ENCODE results near the gene KRT23.

Gene KRT23

DNA sequence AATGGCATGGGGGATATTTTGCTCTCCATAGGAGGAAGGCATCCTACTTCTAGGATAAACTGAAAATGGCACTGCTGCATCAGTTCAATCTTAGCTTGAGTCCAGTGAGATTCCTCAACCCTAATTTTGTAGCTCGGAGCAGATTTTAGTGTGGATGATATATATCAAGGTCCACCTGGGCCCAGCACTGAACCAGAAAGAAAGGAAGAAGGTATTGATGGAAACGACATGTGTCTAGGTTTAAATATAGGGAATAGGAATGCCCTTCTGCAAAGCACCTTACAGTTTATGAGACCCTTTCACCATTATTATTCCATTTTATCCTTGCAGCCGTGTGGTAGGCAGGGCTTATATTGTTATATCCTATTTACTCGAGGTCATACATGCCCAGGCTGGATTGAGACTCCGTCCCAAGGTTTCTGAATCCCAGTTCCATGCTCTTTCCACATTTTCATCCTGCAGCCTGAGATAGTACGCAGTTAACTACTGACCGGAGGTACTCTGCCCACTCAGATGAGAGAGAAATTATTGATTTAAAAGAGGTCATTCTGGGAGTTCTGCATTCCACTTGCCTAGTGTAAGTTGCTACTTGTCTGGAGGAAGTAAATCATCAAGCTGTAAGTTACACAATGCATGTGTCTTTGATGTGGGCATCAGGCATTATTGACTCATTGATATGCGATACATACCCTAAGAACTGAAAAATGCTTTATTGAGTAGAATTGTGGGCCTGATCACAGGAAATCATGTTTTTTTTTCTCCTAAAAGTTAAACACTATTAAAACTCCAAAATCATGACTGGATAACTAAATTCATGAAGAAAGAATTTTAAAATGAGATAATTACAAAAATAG is 19.2 kb upstream of the KRT23 start:
- peaks cover 31% of the 10 kb centered on the region for H3K27me3 Mint-ChIP-seq
- no peak for DNase-seq
- no peak overlapping the region for H3K27ac Mint-ChIP-seq
- no peak overlapping the region for H3K4me3 Mint-ChIP-seq
- H3K9me3 Mint-ChIP-seq, result no peaks in the 10 kb centered on the region
- no peak for ATAC-seq
- no peaks in the 10 kb centered on the region for H3K4me1 Mint-ChIP-seq

DNA sequence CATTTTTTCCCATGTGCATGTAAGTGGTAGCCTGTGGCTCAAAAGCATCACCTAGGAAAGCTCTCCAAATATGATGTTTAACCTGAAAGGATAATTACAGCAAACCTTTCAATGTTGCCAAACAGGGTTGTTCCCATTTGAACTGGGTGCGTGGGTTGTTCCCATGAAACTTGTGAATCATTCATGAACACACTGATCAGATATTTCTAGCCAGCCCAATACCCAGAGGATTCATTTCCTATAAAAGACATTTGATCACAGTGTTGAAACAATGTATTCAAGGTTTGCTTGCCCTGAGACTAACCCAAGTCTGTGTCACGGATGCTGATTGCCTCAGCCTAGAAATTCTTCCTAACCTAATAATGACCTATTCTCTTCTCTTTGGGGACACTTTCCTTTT is 16.4 kb upstream of the KRT23 start:
- ATAC-seq (no peak), DNase-seq (no peak)
- Mint-ChIP-seq H3K4me3 (no peak overlapping the region), H3K27ac (no peak overlapping the region), H3K4me1 (no peaks in the 10 kb centered on the region), H3K27me3 (peaks cover 54% of the 10 kb centered on the region), H3K9me3 (no peaks in the 10 kb centered on the region)

DNA sequence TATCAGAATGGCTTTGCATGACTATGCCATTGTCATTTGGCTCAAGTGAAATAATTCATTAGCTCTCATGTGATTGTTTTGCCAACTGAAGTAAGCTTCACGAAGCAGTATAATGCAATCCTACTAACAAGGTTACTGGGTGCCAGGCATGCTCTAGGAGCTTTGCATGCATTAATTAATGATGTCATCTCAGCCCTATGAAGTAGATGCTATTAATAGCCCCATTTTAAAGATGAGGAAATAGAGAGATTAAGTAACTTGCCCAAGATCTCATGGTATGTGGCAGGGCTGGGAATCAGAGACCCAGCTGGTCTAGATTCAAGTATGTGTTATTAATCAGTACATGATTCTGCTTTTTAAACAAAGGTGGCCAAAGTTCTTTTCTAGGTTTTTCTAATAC is 15.2 kb upstream of the KRT23 start:
- ATAC-seq, result no peak
- no peaks in the 10 kb centered on the region for H3K4me1 Mint-ChIP-seq

DNA sequence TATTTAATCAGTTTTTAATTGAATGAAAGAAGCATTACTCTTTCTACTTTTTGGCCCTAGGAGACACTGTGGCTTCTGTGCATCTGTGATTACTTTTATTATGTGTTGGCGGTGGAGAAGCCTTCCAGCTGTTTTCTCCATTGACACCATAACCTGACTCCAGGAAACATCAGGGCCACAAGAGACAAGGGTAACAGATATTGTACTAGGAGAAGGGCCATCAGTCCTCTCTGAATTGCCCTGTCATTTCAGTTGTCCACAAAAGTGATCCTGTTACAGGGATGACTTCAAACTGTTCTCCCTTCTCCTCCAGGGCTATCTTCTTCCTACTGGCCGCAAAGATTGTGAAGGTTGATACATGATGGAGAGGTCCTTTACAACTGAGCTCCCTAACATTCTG is 14.7 kb upstream of the KRT23 start:
- no peak for ATAC-seq
- H3K4me3 Mint-ChIP-seq, result no peak overlapping the region
- H3K27ac Mint-ChIP-seq, result no peak overlapping the region
- H3K9me3 Mint-ChIP-seq, result no peaks in the 10 kb centered on the region
- peaks cover 67% of the 10 kb centered on the region for H3K27me3 Mint-ChIP-seq
- no peaks in the 10 kb centered on the region for H3K4me1 Mint-ChIP-seq
- no peak for DNase-seq

More for the DNA sequence above, 15.2 kb upstream of the KRT23 start:
- Mint-ChIP-seq H3K27me3 (peaks cover 64% of the 10 kb centered on the region), H3K27ac (no peak overlapping the region), H3K9me3 (no peaks in the 10 kb centered on the region), H3K4me3 (no peak overlapping the region)
- DNase-seq, result no peak

DNA sequence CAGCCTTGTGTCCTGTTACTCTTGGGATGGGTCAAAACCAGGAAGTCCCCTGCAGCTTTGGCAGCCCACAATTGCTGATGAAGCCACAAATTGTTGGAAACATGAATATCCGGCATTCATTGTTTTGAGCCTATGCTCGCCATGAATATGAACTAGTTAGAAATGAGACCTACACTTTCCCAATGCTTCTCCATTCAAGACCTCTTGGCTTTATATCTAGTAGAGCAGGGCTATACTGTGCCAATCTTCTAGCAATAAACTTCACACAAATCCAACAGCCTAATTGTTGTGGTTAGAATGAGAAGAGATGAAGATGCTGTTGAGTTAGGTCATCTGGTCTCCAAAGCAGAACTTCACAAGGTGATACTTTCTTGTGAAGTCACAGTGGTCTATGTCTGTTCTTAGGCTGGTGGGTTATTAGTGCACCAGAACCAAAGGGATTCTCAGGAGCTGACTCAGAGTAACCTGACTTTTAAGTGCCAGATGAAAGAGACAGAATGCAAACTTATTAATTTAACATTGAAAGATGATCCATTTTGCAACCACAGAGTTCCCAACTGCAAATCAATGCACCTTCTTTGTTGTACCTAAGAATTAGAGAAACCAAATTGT is 13.7 kb upstream of the KRT23 start:
- no peak overlapping the region for H3K27ac Mint-ChIP-seq
- DNase-seq, result no peak
- no peaks in the 10 kb centered on the region for H3K9me3 Mint-ChIP-seq
- no peaks in the 10 kb centered on the region for H3K4me1 Mint-ChIP-seq
- H3K27me3 Mint-ChIP-seq, result peaks cover 77% of the 10 kb centered on the region
- no peak for ATAC-seq
- H3K4me3 Mint-ChIP-seq, result no peak overlapping the region

DNA sequence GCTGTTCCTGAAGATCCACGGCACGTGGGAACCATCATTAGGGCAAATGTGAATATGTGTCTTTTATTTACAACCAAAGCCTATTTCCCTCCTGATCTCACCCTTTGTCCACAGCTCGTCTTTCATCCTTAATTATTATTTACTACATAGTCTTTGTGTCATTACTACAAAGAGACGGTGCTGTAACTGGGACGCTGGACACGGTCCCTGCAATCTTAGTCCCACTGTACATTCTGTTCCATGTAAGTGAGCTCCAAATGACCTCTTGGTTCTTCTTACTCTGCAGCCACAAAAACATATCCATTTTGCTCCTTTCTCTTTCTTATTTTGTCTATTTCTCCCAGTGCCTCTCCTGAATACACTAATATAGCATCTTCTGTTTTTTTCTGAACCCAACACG is 12.7 kb upstream of the KRT23 start:
- DNase-seq (no peak), ATAC-seq (no peak)
- Mint-ChIP-seq H3K4me1 (no peaks in the 10 kb centered on the region), H3K9me3 (no peaks in the 10 kb centered on the region), H3K4me3 (no peak overlapping the region), H3K27ac (no peak overlapping the region), H3K27me3 (peaks cover 77% of the 10 kb centered on the region)

DNA sequence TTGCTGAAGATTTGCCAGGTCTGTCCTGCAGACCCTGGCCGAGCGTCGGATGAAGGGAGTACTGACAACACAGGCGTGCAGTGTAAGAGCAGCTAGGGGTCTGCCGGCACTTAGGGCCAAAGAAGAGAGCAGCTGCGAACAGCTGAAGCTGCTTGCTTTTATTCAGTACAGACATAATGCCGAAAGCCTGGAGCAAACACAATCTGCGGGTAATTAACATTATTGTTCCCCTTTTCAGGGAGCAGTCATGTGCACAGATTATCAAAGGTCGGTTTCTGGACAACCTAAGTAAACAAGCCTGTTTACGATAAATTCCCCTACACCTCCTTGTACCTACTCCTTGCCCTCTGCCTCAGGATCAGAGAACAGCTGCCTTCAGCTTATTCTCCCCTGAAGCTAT is 12.0 kb upstream of the KRT23 start:
- H3K4me1 Mint-ChIP-seq, result no peaks in the 10 kb centered on the region
- H3K9me3 Mint-ChIP-seq, result no peaks in the 10 kb centered on the region
- peaks cover 78% of the 10 kb centered on the region for H3K27me3 Mint-ChIP-seq
- no peak for DNase-seq
- H3K27ac Mint-ChIP-seq, result no peak overlapping the region
- no peak overlapping the region for H3K4me3 Mint-ChIP-seq
- ATAC-seq, result no peak

DNA sequence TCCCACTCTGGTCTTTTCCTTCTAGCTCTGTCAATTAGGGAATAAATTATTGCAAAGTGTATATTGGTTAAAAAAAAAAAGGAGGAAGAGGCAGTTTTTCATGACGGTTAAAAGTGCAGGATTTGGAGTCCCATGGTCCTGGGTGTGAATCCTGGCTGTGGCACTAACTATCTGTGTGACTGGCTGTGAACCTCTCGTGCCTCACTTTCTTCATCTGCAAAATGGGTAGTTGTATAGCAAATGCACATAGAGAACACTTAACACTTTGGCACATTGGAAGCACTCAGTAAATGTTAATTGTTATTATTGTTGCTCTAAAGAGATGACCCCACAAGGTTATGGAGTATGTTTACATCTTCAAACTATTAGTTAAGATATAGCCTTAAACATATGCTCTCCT is 10.5 kb upstream of the KRT23 start:
- peaks cover 67% of the 10 kb centered on the region for H3K27me3 Mint-ChIP-seq
- no peak for ATAC-seq

DNA sequence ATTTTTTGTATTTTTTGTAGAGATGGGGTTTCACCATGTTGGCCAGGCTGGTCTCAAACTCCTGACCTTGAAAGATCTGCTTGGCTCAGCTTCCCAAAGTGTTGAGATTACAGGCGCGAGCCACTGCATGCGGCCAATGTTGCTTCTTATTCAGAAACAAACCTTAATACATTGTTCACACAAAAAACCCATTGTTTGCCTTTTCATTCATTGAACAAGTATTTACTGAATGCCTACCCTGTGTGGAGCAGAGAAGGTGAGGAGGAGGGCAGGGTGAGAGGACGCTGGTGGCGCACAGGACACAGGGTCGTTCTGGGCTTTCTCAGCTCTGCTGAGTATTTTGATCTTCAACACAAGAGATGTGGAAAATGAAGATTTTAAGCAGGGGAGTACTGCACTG is 8.0 kb upstream of the KRT23 start:
- H3K9me3 Mint-ChIP-seq, result no peaks in the 10 kb centered on the region
- H3K27ac Mint-ChIP-seq, result peak overlapping the region in 1 of 2 donors; percentile 60
- ATAC-seq (no peak), DNase-seq (no peak)
- H3K4me1 Mint-ChIP-seq, result no peaks in the 10 kb centered on the region
- H3K4me3 Mint-ChIP-seq, result no peak overlapping the region
- peaks cover 56% of the 10 kb centered on the region for H3K27me3 Mint-ChIP-seq

More for the DNA sequence above, 10.5 kb upstream of the KRT23 start:
- Mint-ChIP-seq H3K27ac (no peak overlapping the region), H3K4me3 (no peak overlapping the region), H3K9me3 (no peaks in the 10 kb centered on the region), H3K4me1 (no peaks in the 10 kb centered on the region)
- DNase-seq, result no peak

DNA sequence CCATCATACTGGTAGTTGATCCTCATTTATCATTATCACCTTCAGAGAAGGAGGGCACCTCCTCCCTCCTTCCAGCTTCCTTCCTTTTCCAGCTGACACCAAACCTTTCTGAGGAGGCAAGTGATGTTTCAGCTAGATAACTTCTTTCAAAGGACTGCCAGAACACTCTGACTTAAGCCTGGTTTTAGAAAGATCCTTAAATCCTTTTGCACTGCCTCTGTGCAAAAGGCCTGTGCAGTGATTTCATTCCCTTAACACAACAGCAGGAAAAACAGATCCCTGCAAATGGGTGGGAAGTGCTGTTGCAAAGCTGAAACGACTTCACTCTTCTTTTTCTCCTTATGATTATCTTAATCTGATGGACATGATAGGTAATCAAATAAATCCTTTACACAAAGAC is 7.1 kb upstream of the KRT23 start:
- no peak overlapping the region for H3K27ac Mint-ChIP-seq
- no peak for ATAC-seq
- no peak for DNase-seq
- H3K4me3 Mint-ChIP-seq, result no peak overlapping the region
- H3K4me1 Mint-ChIP-seq, result no peaks in the 10 kb centered on the region
- H3K9me3 Mint-ChIP-seq, result no peaks in the 10 kb centered on the region
- peaks cover 47% of the 10 kb centered on the region for H3K27me3 Mint-ChIP-seq

DNA sequence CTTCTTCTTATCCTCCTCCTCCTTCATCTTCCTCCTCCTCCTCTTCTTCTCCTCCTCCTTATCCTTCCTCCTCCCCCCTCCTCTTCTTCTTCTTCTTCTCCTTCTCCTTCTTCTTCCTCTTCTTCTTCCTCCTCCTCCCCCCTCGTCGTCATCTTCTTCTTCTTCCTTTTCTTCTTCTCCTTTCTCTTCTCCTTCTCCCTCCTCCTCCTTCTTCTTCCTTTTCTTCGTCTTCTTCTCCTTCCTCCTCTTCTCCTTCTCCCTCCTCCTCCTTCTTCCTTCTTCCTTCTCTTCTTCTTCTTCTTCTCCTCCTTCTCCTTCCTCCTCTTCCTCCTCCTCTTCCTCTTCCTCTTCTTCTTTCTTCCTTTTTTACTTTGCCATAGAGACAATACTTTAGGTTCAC is 5.1 kb upstream of the KRT23 start:
- Mint-ChIP-seq H3K27ac (peak overlapping the region in 1 of 2 donors; percentile 2), H3K9me3 (no peaks in the 10 kb centered on the region), H3K4me1 (no peaks in the 10 kb centered on the region), H3K4me3 (no peak overlapping the region), H3K27me3 (peaks cover 31% of the 10 kb centered on the region)
- DNase-seq, result no peak
- ATAC-seq, result no peak

DNA sequence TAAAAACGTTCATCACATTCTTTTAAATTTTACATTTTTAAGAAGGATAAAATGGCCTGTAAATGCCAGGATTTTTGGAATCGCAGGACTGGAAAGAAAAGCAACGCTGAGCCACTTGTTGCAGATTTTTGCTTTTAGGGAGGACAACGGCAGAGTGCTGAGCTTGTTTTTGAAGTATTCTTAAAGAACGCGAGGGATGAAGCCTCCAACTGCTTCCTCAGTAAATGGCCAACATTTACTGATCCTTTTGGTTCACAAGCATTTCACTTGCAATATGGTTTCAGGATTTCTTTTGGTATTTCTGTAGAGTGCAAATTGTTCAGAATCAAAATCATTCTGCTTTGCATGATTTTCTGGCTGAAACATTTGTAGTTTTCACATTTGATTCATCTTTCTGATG is 2.8 kb upstream of the KRT23 start:
- H3K4me3 Mint-ChIP-seq, result no peak overlapping the region
- peaks cover 22% of the 10 kb centered on the region for H3K27me3 Mint-ChIP-seq
- ATAC-seq (no peak), DNase-seq (no peak)
- no peak overlapping the region for H3K27ac Mint-ChIP-seq
- no peaks in the 10 kb centered on the region for H3K9me3 Mint-ChIP-seq
- H3K4me1 Mint-ChIP-seq, result no peaks in the 10 kb centered on the region

DNA sequence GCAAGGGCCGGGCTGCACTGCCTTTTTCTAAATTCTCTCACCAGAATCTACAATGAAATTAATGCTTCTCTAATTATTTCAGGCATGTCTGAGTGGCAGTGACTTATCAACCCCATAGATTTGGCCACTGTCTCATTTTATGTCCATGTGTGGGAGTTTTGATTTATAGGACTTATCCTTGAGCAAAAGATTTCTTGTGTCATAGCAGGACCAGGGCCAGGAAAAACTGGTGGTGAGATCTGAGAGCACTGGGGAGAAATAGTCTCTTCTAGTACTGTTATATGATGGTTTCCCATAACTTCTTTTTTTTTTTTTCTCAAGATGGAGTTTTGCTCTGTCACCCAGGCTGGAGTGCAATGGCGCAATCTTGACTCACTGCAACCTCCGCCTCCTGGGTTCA is 1.5 kb upstream of the KRT23 start:
- H3K4me3 Mint-ChIP-seq, result no peak overlapping the region
- peaks cover 13% of the 10 kb centered on the region for H3K27me3 Mint-ChIP-seq
- H3K27ac Mint-ChIP-seq, result no peak overlapping the region
- no peak for ATAC-seq
- no peaks in the 10 kb centered on the region for H3K9me3 Mint-ChIP-seq
- no peak for DNase-seq
- H3K4me1 Mint-ChIP-seq, result no peaks in the 10 kb centered on the region

DNA sequence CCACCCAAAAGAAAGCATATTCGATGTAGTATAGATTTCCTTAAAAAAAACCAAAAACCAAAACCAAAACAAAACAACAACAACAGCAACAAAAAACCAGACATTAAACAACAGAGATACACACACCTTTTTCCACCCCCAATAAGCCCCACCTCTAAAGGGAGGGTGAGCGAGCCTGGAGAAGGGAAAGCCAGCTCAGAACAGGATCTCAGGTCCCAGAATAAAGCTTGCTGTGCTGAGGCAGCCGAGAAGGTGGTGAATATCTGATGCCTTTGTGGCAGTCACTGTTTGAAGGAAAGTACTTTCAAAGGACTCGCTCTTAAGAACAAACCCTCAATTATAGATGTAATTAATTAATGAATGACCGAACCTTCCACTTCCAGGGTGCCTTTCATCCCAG is 470 bp downstream of the KRT23 start:
- H3K27ac Mint-ChIP-seq, result no peak overlapping the region
- no peaks in the 10 kb centered on the region for H3K4me1 Mint-ChIP-seq
- no peaks in the 10 kb centered on the region for H3K9me3 Mint-ChIP-seq

DNA sequence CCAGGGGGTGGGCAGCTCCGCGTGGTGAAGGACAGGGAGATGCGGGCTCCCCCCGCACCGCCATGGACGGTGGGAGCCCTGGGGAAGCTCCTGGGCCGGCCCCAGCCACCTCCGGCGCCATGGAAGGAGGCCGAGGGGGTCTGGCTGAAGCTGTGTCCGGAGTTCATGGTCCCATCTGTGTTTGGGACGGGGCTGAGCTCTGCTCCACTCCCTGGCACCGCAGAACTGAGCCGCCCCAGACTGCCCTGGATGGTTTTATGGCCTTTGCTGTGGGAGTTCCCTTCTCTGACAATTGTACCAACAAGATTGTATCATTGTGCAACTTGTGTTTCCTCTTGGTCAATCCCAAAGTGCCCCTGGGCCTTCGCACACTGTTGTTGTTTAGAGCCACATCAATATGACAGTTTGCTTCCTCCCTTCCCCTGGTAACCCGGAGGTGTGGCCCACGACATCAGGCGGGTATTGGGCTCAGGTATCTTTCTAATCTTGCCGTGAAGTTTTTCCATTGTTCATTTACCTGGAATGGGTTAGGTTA is 942 bp downstream of the KRT23 start:
- ATAC-seq, result no peak
- Mint-ChIP-seq H3K27me3 (peaks cover 13% of the 10 kb centered on the region), H3K4me3 (no peak overlapping the region), H3K9me3 (no peaks in the 10 kb centered on the region), H3K27ac (no peak overlapping the region), H3K4me1 (no peaks in the 10 kb centered on the region)
- DNase-seq, result no peak

More for the DNA sequence above, 470 bp downstream of the KRT23 start:
- no peak overlapping the region for H3K4me3 Mint-ChIP-seq
- DNase-seq (no peak), ATAC-seq (no peak)
- peaks cover 13% of the 10 kb centered on the region for H3K27me3 Mint-ChIP-seq

DNA sequence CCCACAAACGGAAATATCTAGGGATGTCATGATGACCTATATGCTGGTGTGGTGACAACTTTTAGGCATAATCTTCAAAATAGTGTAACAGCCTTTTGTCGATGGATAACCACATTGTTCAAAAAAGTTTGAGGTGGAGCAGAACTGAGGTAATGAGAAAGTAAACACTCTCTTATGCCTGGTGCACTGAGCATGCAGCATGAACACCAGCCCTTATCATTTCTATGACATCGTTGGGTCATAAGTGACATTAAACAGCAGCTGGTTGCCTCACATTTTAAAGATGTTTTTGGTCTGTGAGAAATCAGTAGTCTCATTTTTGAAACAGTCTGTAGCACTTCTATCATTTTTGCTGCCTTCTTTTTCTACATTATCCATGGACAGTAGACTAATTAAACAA is 1.8 kb downstream of the KRT23 start:
- DNase-seq (no peak), ATAC-seq (no peak)
- Mint-ChIP-seq H3K9me3 (no peaks in the 10 kb centered on the region), H3K27ac (no peak overlapping the region), H3K4me3 (no peak overlapping the region), H3K27me3 (peaks cover 13% of the 10 kb centered on the region), H3K4me1 (no peaks in the 10 kb centered on the region)
